ENCODE measurements around the gene GNAS-AS1.

DNA sequence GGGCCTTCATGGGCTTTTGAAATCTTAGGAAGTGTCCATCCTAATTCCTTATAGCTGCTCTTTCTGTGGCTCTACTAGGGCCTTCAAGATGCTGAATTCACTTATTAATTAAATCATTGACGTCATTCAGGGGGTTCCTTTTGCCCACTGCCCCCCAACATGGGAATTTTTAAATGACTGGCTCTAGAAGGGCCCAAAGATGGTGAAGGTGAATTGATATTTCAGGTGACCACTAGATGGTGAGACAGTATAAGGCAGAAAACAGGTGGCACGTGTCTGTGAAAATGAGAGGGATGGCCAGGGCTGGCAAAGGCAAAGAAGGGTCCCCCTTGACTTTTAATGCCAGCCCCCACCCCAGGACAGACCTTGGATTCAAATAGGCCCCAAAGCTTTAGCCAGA, 13.6 kb upstream of the GNAS-AS1 start:
- TF ChIP-seq, protein P1, sequence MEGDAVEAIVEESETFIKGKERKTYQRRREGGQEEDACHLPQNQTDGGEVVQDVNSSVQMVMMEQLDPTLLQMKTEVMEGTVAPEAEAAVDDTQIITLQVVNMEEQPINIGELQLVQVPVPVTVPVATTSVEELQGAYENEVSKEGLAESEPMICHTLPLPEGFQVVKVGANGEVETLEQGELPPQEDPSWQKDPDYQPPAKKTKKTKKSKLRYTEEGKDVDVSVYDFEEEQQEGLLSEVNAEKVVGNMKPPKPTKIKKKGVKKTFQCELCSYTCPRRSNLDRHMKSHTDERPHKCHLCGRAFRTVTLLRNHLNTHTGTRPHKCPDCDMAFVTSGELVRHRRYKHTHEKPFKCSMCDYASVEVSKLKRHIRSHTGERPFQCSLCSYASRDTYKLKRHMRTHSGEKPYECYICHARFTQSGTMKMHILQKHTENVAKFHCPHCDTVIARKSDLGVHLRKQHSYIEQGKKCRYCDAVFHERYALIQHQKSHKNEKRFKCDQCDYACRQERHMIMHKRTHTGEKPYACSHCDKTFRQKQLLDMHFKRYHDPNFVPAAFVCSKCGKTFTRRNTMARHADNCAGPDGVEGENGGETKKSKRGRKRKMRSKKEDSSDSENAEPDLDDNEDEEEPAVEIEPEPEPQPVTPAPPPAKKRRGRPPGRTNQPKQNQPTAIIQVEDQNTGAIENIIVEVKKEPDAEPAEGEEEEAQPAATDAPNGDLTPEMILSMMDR (IDR thresholded peaks at IDR 0.05) = peak; percentile 55
- TF ChIP-seq EZH2 (IDR thresholded peaks at IDR 0.05; ENCODE audit: borderline replicate concordance, insufficient read depth, low read depth, low read length, poor library complexity, severe bottlenecking) = no peak

Data from B cell (primary cell).